Endothelial cell of umbilical vein (primary cell): ENCODE results near the gene STUM.

Experiments used
- EZH2 ChIP-seq: IDR thresholded peaks from 2 replicates; pipeline ENCODE4 v1.6.1; 2012; ENCODE audit warnings: borderline replicate concordance, low read depth, mild to moderate bottlenecking, moderate library complexity, low read length, inconsistent platforms; ENCODE audit not compliant: severe bottlenecking
- TF ChIP-seq, protein P1 (sequence below), 2 donors: IDR thresholded peaks; 1 replicate in 1 of 2; 2 replicates in 1 of 2; pipeline ENCODE4 v1.5.1; 2011; ENCODE audit warnings: low read length in 2 of 2, mild to moderate bottlenecking in 2 of 2, moderate library complexity in 2 of 2, control low read depth in 1 of 2, inconsistent platforms in 1 of 2, low read depth in 1 of 2; ENCODE audit not compliant: insufficient read depth in 1 of 2; ENCODE audit errors: extremely low read depth in 1 of 2

- TF ChIP-seq, protein P1, sequence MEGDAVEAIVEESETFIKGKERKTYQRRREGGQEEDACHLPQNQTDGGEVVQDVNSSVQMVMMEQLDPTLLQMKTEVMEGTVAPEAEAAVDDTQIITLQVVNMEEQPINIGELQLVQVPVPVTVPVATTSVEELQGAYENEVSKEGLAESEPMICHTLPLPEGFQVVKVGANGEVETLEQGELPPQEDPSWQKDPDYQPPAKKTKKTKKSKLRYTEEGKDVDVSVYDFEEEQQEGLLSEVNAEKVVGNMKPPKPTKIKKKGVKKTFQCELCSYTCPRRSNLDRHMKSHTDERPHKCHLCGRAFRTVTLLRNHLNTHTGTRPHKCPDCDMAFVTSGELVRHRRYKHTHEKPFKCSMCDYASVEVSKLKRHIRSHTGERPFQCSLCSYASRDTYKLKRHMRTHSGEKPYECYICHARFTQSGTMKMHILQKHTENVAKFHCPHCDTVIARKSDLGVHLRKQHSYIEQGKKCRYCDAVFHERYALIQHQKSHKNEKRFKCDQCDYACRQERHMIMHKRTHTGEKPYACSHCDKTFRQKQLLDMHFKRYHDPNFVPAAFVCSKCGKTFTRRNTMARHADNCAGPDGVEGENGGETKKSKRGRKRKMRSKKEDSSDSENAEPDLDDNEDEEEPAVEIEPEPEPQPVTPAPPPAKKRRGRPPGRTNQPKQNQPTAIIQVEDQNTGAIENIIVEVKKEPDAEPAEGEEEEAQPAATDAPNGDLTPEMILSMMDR (IDR thresholded peaks at IDR 0.05; ENCODE audit: extremely low read depth in 1 of 2, insufficient read depth in 1 of 2, low read depth in 1 of 2, low read length in 2 of 2) = no peak
- no peak for TF ChIP-seq EZH2
Measured at GRCh38 chr1:226590614-226591013, 42.0 kb downstream of the STUM start.
